HG03442 (cell line): ENCODE results near the gene CDK5RAP2.

Experiments
- ATAC-seq: cut with Tn5 transposase; IDR thresholded peaks from one replicate; pipeline ENCODE4 v1.9.1; 2021; ENCODE audit warnings: mild to moderate bottlenecking, moderate library complexity; ENCODE audit not compliant: unreplicated experiment

CDK5RAP2 gene

GRCh38 chr9:120387257-120388002 is 192.5 kb downstream of the CDK5RAP2 start:
- no peak for ATAC-seq

- no peak for ATAC-seq
Measured at GRCh38 chr9:120386390-120387131, 193.4 kb downstream of the CDK5RAP2 start.

GRCh38 chr9:120385606-120386389 is 194.2 kb downstream of the CDK5RAP2 start:
- no peak for ATAC-seq

GRCh38 chr9:120384925-120385272 is 195.1 kb downstream of the CDK5RAP2 start:
- ATAC-seq: no peak

GRCh38 chr9:120383999-120384924 is 195.7 kb downstream of the CDK5RAP2 start:
- no peak for ATAC-seq

GRCh38 chr9:120383611-120383998 is 196.4 kb downstream of the CDK5RAP2 start:
- no peak for ATAC-seq

- ATAC-seq: no peak
Measured at GRCh38 chr9:120382453-120382852, 197.5 kb downstream of the CDK5RAP2 start.

GRCh38 chr9:120381839-120382238 is 198.1 kb downstream of the CDK5RAP2 start:
- no peak for ATAC-seq

GRCh38 chr9:120379611-120380010 is 200.4 kb downstream of the CDK5RAP2 start:
- ATAC-seq: no peak

- no peak for ATAC-seq
Measured at GRCh38 chr9:120378680-120379079, 201.3 kb downstream of the CDK5RAP2 start.

- ATAC-seq: no peak
Measured at GRCh38 chr9:120377268-120378159, 202.5 kb downstream of the CDK5RAP2 start.

- ATAC-seq: no peak
Measured at GRCh38 chr9:120376101-120376500, 203.9 kb downstream of the CDK5RAP2 start.

GRCh38 chr9:120375316-120375715 is 204.7 kb downstream of the CDK5RAP2 start:
- ATAC-seq: no peak

- no peak for ATAC-seq
Measured at GRCh38 chr9:120374817-120375216, 205.2 kb downstream of the CDK5RAP2 start.

- no peak for ATAC-seq
Measured at GRCh38 chr9:120374239-120374638, 205.7 kb downstream of the CDK5RAP2 start.

GRCh38 chr9:120372040-120372439 is 207.9 kb downstream of the CDK5RAP2 start:
- no peak for ATAC-seq

GRCh38 chr9:120369608-120370220 is 210.3 kb downstream of the CDK5RAP2 start:
- no peak for ATAC-seq

- ATAC-seq: no peak
Measured at GRCh38 chr9:120368799-120369198, 211.2 kb downstream of the CDK5RAP2 start.

- ATAC-seq: no peak
Measured at GRCh38 chr9:120366644-120367019, 213.3 kb downstream of the CDK5RAP2 start.
